GM23338 (cell line): ENCODE results near the gene KBTBD8. TPM values are rescaled to one million over a fixed set of nuclear protein-coding genes. Genes with fewer than 3 reads are reported as not detected.

ENCODE experiments used
- ATAC-seq: fragments of 200-7000 bp; cut with Tn5 transposase; 3 replicates; pipeline ENCODE4 v1.9.1; 2020
- DNase-seq: peaks from one replicate; pipeline ENCODE4 v3.0.0-alpha.2; 2015; ENCODE audit warnings: low spot score
- H2AFZ ChIP-seq: fragments of 200-600 bp; sonication (generic); 2 replicates; pipeline ENCODE4 v1.8.0; 2016; ENCODE audit warnings: antibody characterized with exemption, mild to moderate bottlenecking, moderate library complexity
- H3F3A ChIP-seq: fragments of 200-600 bp; sonication (generic); replicated peaks from 2 replicates; pipeline ENCODE4 v1.8.0; 2017; ENCODE audit warnings: antibody characterized with exemption, mixed run types, low read depth
- H3K27ac ChIP-seq: fragments of 200-600 bp; sonication (generic); 2 replicates; pipeline ENCODE4 v1.6.1; 2016; ENCODE audit warnings: low read depth
- H3K27me3 ChIP-seq: fragments of 200-600 bp; sonication (generic); 2 replicates; pipeline ENCODE4 v1.8.0; 2016; ENCODE audit warnings: mild to moderate bottlenecking, mixed run types, moderate library complexity; ENCODE audit not compliant: insufficient read depth
- H3K36me3 ChIP-seq: fragments of 200-600 bp; sonication (generic); 2 replicates; pipeline ENCODE4 v1.8.0; 2016; ENCODE audit warnings: mild to moderate bottlenecking; ENCODE audit not compliant: insufficient read depth
- H3K4me1 ChIP-seq: fragments of 200-600 bp; sonication (generic); 2 replicates; pipeline ENCODE4 v1.8.0; 2016; ENCODE audit warnings: mild to moderate bottlenecking, moderate library complexity; ENCODE audit not compliant: insufficient read depth
- H3K4me2 ChIP-seq: fragments of 200-600 bp; sonication (generic); 2 replicates; pipeline ENCODE4 v1.7.1; 2017; ENCODE audit warnings: mixed run types
- H3K4me3 ChIP-seq: fragments of 200-600 bp; sonication (generic); 2 replicates; pipeline ENCODE4 v1.6.1; 2016; ENCODE audit warnings: mixed run types
- H3K79me2 ChIP-seq: fragments of 200-600 bp; sonication (generic); replicated peaks from 2 replicates; pipeline ENCODE4 v1.8.0; 2017; ENCODE audit warnings: mild to moderate bottlenecking; ENCODE audit not compliant: insufficient read depth
- H3K9me2 ChIP-seq: fragments of 200-600 bp; sonication (generic); 2 replicates; pipeline ENCODE4 v1.8.0; 2017; ENCODE audit not compliant: insufficient read depth
- H4K20me1 ChIP-seq: fragments of 200-600 bp; sonication (generic); replicated peaks from 2 replicates; pipeline ENCODE4 v1.8.0; 2017; ENCODE audit warnings: mild to moderate bottlenecking; ENCODE audit not compliant: insufficient read depth
- H3K27ac Mint-ChIP-seq: 2 replicates; pipeline ENCODE4 v1.8.0; 2020; ENCODE audit warnings: inconsistent platforms, mild to moderate bottlenecking, moderate library complexity, mixed read lengths
- H3K27me3 Mint-ChIP-seq: 3 replicates; pipeline ENCODE4 v1.8.0; 2022; ENCODE audit warnings: low read depth, mild to moderate bottlenecking, moderate library complexity, mixed read lengths, inconsistent platforms; ENCODE audit not compliant: insufficient read depth, poor library complexity
- H3K36me3 Mint-ChIP-seq: 3 replicates; pipeline ENCODE4 v1.8.0; 2021; ENCODE audit warnings: low read depth, mild to moderate bottlenecking, inconsistent platforms, moderate library complexity, mixed read lengths
- H3K4me1 Mint-ChIP-seq: 3 replicates; pipeline ENCODE4 v1.8.0; 2020; ENCODE audit warnings: mild to moderate bottlenecking, inconsistent platforms, mixed read lengths
- H3K4me3 Mint-ChIP-seq: 3 replicates; pipeline ENCODE4 v1.8.0; 2021; ENCODE audit warnings: moderate library complexity, mild to moderate bottlenecking, inconsistent platforms, mixed read lengths
- H3K9me3 Mint-ChIP-seq: 3 replicates; pipeline ENCODE4 v1.8.0; 2020; ENCODE audit warnings: moderate library complexity, mild to moderate bottlenecking, inconsistent platforms, mixed read lengths
- CREB1 ChIP-seq: fragments of 250-450 bp; sonication (Bioruptor Pico); IDR thresholded peaks from 2 replicates; pipeline ENCODE4 v1.5.0; 2020; ENCODE audit warnings: low read depth, mild to moderate bottlenecking, moderate library complexity
- CTCF ChIP-seq, 2 experiments: fragments of 200-600 bp in 1 of 2; sonication (generic) in 1 of 2; conservative IDR thresholded peaks; 2 replicates each; pipeline versions ENCODE4 v1.5.1 to v1.6.1; 2016 to 2017; ENCODE audit warnings: antibody characterized with exemption in 2 of 2, low read depth in 2 of 2, mild to moderate bottlenecking in 2 of 2, moderate library complexity in 1 of 2
- EZH2 ChIP-seq: fragments of 200-600 bp; sonication (generic); IDR thresholded peaks from one replicate; pipeline ENCODE4 v1.8.0; 2017; ENCODE audit warnings: antibody characterized with exemption, mild to moderate bottlenecking, low read depth; ENCODE audit not compliant: unreplicated experiment
- EZH2phosphoT487 ChIP-seq: fragments of 200-600 bp; sonication (generic); IDR thresholded peaks from one replicate; pipeline ENCODE4 v1.8.1; 2018; ENCODE audit warnings: antibody characterized with exemption; ENCODE audit not compliant: unreplicated experiment
- JUNB ChIP-seq: IDR thresholded peaks from one replicate; pipeline ENCODE4 v1.6.1; 2016; ENCODE audit warnings: antibody characterized with exemption; ENCODE audit not compliant: unreplicated experiment
- NANOG ChIP-seq: IDR thresholded peaks from 2 replicates; pipeline ENCODE4 v1.6.1; 2016; ENCODE audit warnings: antibody characterized with exemption, borderline replicate concordance
- POLR2AphosphoS5 ChIP-seq: IDR thresholded peaks from 2 replicates; pipeline ENCODE4 v1.6.1; 2016; ENCODE audit warnings: antibody characterized with exemption, low read depth
- STAT1 ChIP-seq: IDR thresholded peaks from one replicate; pipeline ENCODE4 v1.6.1; 2016; ENCODE audit warnings: antibody characterized with exemption; ENCODE audit not compliant: unreplicated experiment
- ZNF114 ChIP-seq: fragments of 250-450 bp; sonication (Bioruptor Pico); IDR thresholded peaks from 2 replicates; pipeline ENCODE4 v1.5.0; 2020; ENCODE audit warnings: mild to moderate bottlenecking, moderate library complexity
- ZNF331 ChIP-seq: fragments of 250-450 bp; sonication (Bioruptor Pico); IDR thresholded peaks from 2 replicates; pipeline ENCODE4 v1.5.0; 2020; ENCODE audit warnings: low read depth, mild to moderate bottlenecking, moderate library complexity
- polyA plus RNA-seq: library from polyadenylated mRNA; unstranded; fragments of >200 nt; fragmentation: Nextera tagmentation; extraction: Ambion mirVana; gene quantifications from 2 replicates; pipeline ENCODE4 v1.2.1, GENCODE V29; 2016
- total RNA-seq: library from RNA; depleted of rRNA; stranded (reverse); fragments of >200 nt; shearing (Covaris generic); gene quantifications from 2 replicates; pipeline ENCODE4 v1.2.3, GENCODE V29; 2014
- TF ChIP-seq, protein P1 (sequence below): IDR thresholded peaks from 2 replicates; pipeline ENCODE4 v1.6.1; 2016; ENCODE audit warnings: antibody characterized with exemption
- TF ChIP-seq, protein P2 (sequence below): fragments of 250-450 bp; sonication (Bioruptor Pico); IDR thresholded peaks from 2 replicates; pipeline ENCODE4 v1.5.0; 2020; ENCODE audit warnings: mild to moderate bottlenecking, moderate library complexity
- TF ChIP-seq, protein P3 (sequence below): IDR thresholded peaks from one replicate; pipeline ENCODE4 v1.6.1; 2018; ENCODE audit warnings: antibody characterized with exemption; ENCODE audit not compliant: unreplicated experiment

Gene KBTBD8
- total and polyA plus RNA-seq, 2 experiments from 2014 or later: 3.5 to 19.9 TPM

- Histone ChIP-seq H3K27ac (no peak overlapping the region), H3K4me1 (peaks cover 18% of the 10 kb centered on the region), H4K20me1 (no peaks in the 10 kb centered on the region), H2AFZ (peak overlapping the region; percentile 45; the same call in 1 of the 2 replicates), H3K4me2 (peak overlapping the region; percentile 90), H3K27me3 (no peaks in the 10 kb centered on the region), H3K4me3 (peak overlapping the region; percentile 62), H3K36me3 (peaks cover 8% of the 10 kb centered on the region; the same call in 1 of the 2 replicates), H3K79me2 (peaks cover 38% of the 10 kb centered on the region), H3K9me2 (no peaks in the 10 kb centered on the region), H3F3A (no peaks in the 10 kb centered on the region)
- Mint-ChIP-seq H3K4me3 (peak overlapping the region; percentile 91), H3K9me3 (no peaks in the 10 kb centered on the region; the same call in 2 of the 3 replicates), H3K4me1 (peaks cover 18% of the 10 kb centered on the region), H3K36me3 (peaks cover 9% of the 10 kb centered on the region), H3K27ac (no peak overlapping the region), H3K27me3 (peaks cover 7% of the 10 kb centered on the region)
- no peak for TF ChIP-seq EZH2
- no peak for TF ChIP-seq POLR2AphosphoS5
- TF ChIP-seq, protein P1, sequence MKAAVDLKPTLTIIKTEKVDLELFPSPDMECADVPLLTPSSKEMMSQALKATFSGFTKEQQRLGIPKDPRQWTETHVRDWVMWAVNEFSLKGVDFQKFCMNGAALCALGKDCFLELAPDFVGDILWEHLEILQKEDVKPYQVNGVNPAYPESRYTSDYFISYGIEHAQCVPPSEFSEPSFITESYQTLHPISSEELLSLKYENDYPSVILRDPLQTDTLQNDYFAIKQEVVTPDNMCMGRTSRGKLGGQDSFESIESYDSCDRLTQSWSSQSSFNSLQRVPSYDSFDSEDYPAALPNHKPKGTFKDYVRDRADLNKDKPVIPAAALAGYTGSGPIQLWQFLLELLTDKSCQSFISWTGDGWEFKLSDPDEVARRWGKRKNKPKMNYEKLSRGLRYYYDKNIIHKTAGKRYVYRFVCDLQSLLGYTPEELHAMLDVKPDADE: no peak
- TF ChIP-seq ZNF114: no peak
- no peak for TF ChIP-seq EZH2phosphoT487
- no peak for TF ChIP-seq STAT1
- no peak for TF ChIP-seq NANOG
- no peak for TF ChIP-seq JUNB
- TF ChIP-seq CTCF (conservative IDR thresholded peaks at IDR 0.05; ENCODE audit: low read depth in 2 of 2): no peak
- TF ChIP-seq, protein P2, sequence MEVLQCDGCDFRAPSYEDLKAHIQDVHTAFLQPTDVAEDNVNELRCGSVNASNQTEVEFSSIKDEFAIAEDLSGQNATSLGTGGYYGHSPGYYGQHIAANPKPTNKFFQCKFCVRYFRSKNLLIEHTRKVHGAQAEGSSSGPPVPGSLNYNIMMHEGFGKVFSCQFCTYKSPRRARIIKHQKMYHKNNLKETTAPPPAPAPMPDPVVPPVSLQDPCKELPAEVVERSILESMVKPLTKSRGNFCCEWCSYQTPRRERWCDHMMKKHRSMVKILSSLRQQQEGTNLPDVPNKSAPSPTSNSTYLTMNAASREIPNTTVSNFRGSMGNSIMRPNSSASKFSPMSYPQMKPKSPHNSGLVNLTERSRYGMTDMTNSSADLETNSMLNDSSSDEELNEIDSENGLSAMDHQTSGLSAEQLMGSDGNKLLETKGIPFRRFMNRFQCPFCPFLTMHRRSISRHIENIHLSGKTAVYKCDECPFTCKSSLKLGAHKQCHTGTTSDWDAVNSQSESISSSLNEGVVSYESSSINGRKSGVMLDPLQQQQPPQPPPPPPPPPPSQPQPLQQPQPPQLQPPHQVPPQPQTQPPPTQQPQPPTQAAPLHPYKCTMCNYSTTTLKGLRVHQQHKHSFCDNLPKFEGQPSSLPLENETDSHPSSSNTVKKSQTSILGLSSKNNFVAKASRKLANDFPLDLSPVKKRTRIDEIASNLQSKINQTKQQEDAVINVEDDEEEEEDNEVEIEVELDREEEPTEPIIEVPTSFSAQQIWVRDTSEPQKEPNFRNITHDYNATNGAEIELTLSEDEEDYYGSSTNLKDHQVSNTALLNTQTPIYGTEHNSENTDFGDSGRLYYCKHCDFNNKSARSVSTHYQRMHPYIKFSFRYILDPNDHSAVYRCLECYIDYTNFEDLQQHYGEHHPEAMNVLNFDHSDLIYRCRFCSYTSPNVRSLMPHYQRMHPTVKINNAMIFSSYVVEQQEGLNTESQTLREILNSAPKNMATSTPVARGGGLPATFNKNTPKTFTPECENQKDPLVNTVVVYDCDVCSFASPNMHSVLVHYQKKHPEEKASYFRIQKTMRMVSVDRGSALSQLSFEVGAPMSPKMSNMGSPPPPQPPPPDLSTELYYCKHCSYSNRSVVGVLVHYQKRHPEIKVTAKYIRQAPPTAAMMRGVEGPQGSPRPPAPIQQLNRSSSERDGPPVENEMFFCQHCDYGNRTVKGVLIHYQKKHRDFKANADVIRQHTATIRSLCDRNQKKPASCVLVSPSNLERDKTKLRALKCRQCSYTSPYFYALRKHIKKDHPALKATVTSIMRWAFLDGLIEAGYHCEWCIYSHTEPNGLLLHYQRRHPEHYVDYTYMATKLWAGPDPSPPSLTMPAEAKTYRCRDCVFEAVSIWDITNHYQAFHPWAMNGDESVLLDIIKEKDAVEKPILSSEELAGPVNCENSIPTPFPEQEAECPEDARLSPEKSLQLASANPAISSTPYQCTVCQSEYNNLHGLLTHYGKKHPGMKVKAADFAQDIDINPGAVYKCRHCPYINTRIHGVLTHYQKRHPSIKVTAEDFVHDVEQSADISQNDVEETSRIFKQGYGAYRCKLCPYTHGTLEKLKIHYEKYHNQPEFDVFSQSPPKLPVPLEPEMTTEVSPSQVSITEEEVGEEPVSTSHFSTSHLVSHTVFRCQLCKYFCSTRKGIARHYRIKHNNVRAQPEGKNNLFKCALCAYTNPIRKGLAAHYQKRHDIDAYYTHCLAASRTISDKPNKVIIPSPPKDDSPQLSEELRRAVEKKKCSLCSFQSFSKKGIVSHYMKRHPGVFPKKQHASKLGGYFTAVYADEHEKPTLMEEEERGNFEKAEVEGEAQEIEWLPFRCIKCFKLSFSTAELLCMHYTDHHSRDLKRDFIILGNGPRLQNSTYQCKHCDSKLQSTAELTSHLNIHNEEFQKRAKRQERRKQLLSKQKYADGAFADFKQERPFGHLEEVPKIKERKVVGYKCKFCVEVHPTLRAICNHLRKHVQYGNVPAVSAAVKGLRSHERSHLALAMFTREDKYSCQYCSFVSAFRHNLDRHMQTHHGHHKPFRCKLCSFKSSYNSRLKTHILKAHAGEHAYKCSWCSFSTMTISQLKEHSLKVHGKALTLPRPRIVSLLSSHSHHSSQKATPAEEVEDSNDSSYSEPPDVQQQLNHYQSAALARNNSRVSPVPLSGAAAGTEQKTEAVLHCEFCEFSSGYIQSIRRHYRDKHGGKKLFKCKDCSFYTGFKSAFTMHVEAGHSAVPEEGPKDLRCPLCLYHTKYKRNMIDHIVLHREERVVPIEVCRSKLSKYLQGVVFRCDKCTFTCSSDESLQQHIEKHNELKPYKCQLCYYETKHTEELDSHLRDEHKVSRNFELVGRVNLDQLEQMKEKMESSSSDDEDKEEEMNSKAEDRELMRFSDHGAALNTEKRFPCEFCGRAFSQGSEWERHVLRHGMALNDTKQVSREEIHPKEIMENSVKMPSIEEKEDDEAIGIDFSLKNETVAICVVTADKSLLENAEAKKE (CRISPR knock-in tag): no peak
- TF ChIP-seq CREB1: no peak
- TF ChIP-seq ZNF331 (CRISPR knock-in tag): no peak
- TF ChIP-seq, protein P3, sequence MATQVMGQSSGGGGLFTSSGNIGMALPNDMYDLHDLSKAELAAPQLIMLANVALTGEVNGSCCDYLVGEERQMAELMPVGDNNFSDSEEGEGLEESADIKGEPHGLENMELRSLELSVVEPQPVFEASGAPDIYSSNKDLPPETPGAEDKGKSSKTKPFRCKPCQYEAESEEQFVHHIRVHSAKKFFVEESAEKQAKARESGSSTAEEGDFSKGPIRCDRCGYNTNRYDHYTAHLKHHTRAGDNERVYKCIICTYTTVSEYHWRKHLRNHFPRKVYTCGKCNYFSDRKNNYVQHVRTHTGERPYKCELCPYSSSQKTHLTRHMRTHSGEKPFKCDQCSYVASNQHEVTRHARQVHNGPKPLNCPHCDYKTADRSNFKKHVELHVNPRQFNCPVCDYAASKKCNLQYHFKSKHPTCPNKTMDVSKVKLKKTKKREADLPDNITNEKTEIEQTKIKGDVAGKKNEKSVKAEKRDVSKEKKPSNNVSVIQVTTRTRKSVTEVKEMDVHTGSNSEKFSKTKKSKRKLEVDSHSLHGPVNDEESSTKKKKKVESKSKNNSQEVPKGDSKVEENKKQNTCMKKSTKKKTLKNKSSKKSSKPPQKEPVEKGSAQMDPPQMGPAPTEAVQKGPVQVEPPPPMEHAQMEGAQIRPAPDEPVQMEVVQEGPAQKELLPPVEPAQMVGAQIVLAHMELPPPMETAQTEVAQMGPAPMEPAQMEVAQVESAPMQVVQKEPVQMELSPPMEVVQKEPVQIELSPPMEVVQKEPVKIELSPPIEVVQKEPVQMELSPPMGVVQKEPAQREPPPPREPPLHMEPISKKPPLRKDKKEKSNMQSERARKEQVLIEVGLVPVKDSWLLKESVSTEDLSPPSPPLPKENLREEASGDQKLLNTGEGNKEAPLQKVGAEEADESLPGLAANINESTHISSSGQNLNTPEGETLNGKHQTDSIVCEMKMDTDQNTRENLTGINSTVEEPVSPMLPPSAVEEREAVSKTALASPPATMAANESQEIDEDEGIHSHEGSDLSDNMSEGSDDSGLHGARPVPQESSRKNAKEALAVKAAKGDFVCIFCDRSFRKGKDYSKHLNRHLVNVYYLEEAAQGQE: no peak
- ATAC-seq: no peak
- no peak for DNase-seq
Observed at GRCh38 chr3:66998904-66999235, 763 bp downstream of the KBTBD8 start.
